Ovary (tissue), 9 donors: Measurements from ENCODE around the gene WFDC12. TPM values are rescaled to one million over a fixed set of nuclear protein-coding genes. Genes with fewer than 3 reads are reported as not detected.

ENCODE experiments used
- DNase-seq, 5 donors: peaks; one replicate each; pipeline ENCODE4 v3.0.0-alpha.2; 2019 to 2020
- H3K27ac ChIP-seq, 2 donors: fragments of 200-600 bp; one replicate each; pipeline versions ENCODE4 v1.5.1 to v1.8.0; 2019 to 2022
- H3K27me3 ChIP-seq: fragments of 200-600 bp; one replicate; pipeline ENCODE4 v1.8.0; 2022
- H3K36me3 ChIP-seq: fragments of 200-600 bp; sonication (generic); one replicate; pipeline ENCODE4 v1.5.1; 2019
- H3K4me1 ChIP-seq: one replicate; pipeline ENCODE4 v1.8.1; 2013; ENCODE audit warnings: mild to moderate bottlenecking, moderate library complexity; ENCODE audit not compliant: insufficient read depth
- H3K4me3 ChIP-seq: fragments of 200-600 bp; sonication (generic); one replicate; pipeline ENCODE4 v1.5.1; 2017
- H3K9me3 ChIP-seq, 2 donors: fragments of 200-600 bp in 1 of 2; sonication (generic) in 1 of 2; one replicate each; pipeline versions ENCODE4 v1.5.1 to v1.8.1; 2013 to 2019; ENCODE audit warnings: mild to moderate bottlenecking in 1 of 2, moderate library complexity in 1 of 2
- CTCF ChIP-seq, 3 donors: fragments of 450-650 bp in 2 of 3; fragments of 200-600 bp in 1 of 3; IDR thresholded peaks; one replicate each; pipeline versions ENCODE4 v1.5.1 to v1.8.0; 2016 to 2022; ENCODE audit warnings: antibody characterized with exemption in 3 of 3, mild to moderate bottlenecking in 1 of 3
- EP300 ChIP-seq: sonication (generic); formaldehyde crosslinking; IDR thresholded peaks from one replicate; pipeline ENCODE4 v1.6.1; 2017; ENCODE audit warnings: antibody characterized with exemption
- POLR2A ChIP-seq: fragments of 450-650 bp; IDR thresholded peaks from one replicate; pipeline ENCODE4 v1.6.1; 2017; ENCODE audit warnings: antibody characterized with exemption, mild to moderate bottlenecking, moderate library complexity
- WGBS, 3 donors: extraction: QIAGEN DNeasy Blood & Tissue Kit in 1 of 3; methylation state at CpG; one replicate each; pipeline versions ENCODE4 v1.1.5 to v1.1.7; 2013 to 2017; 5-methylcytosine and 5-hydroxymethylcytosine counted together
- intact Hi-C, 4 donors: fragments of 100-400 bp; cut with DNase I; formaldehyde crosslinking; loops; one replicate each; pipeline versions ENCODE4 v1.11.0 to v1.15.1; 2022 to 2023
- polyA plus RNA-seq, 2 donors: library from polyadenylated mRNA; stranded (reverse); fragments of 200-250 nt in 1 of 2; fragments of 350-450 nt in 1 of 2; fragmentation: Illumina TruSeq in 1 of 2; extraction: RNeasy Lipid Tissue Mini Kit (QIAGEN cat#74804) in 1 of 2; gene quantifications; one replicate each; pipeline ENCODE4 v1.2.3, GENCODE V29; 2013 to 2014
- total RNA-seq, 7 donors: library from RNA; depleted of rRNA in 2 of 7; stranded (reverse); fragments of >200 nt in 2 of 7; fragmentation: NEBNext Ultra II Directional in 3 of 7; extraction: Animal tissue kit (Norgen Biotek cat#: 25700) in 3 of 7; gene quantifications; one replicate each; pipeline versions ENCODE4 v1.1.0 to v1.2.4, GENCODE V29; 2016 to 2023
- donor health status: DM: no; HTN: no; CAD: no; lungs with moderate emphysema.
- donor health status: DM: no; HTN: no; CAD: no.
- donor health status: Bipolar disorder and iron deficiency.
- donor health status: DM: yes; HTN: yes; CAD: no.
- donor health status: DM: no; HTN: no; CAD: no.
- donor health status: DM: yes; HTN: yes; CAD: no.

Gene WFDC12
- total and polyA plus RNA-seq, 9 donors, result not detected

DNA sequence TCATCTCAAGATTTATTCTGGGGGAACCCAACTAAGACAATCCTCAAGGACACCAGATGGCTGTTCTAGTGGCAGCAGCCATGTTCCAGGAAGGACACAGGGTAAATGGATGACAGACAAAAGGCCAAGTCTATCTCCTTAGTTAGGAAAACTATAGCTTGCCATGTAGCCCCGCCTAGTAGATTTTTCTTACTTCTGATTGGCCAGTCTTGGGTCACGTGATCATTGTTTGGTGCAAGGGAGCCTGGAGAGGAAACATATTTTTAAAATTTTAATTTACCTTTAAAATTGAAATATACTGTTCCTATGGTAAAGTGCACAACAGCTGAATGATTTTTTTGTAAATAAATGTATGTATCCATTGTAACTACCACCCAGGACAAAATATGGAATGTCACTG is 18.9 kb downstream of the WFDC12 start:
- no peak overlapping the region for H3K27ac ChIP-seq
- H3K4me3 ChIP-seq, result no peak overlapping the region
- TF ChIP-seq EP300 (no peak), CTCF (IDR thresholded peaks at IDR 0.05) (no peak), POLR2A (no peak)
- no peak for DNase-seq
- H3K36me3 ChIP-seq, result no peaks in the 10 kb centered on the region
- no peaks in the 10 kb centered on the region for H3K4me1 ChIP-seq
- no peaks in the 10 kb centered on the region for H3K27me3 ChIP-seq
- WGBS, 3 donors, result 80 to 87% (median 86%) methylated on average over 2 of the region's 2 CpGs
- H3K9me3 ChIP-seq, result no peaks in the 10 kb centered on the region
- intact Hi-C loops, result no loop called here

DNA sequence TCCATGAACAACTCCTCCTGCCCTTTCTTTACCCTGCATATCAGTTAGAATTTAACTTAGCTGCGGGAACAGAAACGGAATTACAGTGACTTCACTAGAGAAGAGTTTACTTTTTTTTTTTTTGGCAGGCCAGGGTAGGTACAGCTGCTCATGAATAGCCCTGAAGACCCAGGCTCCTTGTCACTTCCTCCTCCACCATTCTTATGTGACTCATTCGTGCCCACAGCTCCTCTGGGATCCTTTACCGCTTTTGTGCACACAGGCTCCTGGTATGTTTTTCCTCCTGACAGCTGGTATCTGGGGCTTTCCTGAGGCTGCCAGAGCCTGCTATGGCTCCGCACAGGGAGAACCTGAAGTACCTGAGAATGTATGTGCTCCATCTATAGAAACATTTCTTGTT is 19.5 kb downstream of the WFDC12 start:
- H3K9me3 ChIP-seq, result no peaks in the 10 kb centered on the region
- 66 to 73% (median 68%) methylated on average over 5 of the region's 5 CpGs for WGBS, 3 donors
- no peaks in the 10 kb centered on the region for H3K4me1 ChIP-seq
- no peak for DNase-seq
- no peak overlapping the region for H3K27ac ChIP-seq
- no peak for TF ChIP-seq EP300
- TF ChIP-seq POLR2A, result no peak
- TF ChIP-seq CTCF (IDR thresholded peaks at IDR 0.05), result no peak
- no peaks in the 10 kb centered on the region for H3K27me3 ChIP-seq
- H3K36me3 ChIP-seq, result no peaks in the 10 kb centered on the region
- no peak overlapping the region for H3K4me3 ChIP-seq
- intact Hi-C loops, result no loop called here

GRCh38 chr20:45103072-45103471 is 21.2 kb downstream of the WFDC12 start:
- TF ChIP-seq CTCF (IDR thresholded peaks at IDR 0.05) (no peak), POLR2A (no peak), EP300 (no peak)

GRCh38 chr20:45101333-45101850 is 22.9 kb downstream of the WFDC12 start:
- H3K4me1 ChIP-seq, result no peaks in the 10 kb centered on the region
- no peak overlapping the region for H3K4me3 ChIP-seq
- H3K36me3 ChIP-seq, result no peaks in the 10 kb centered on the region
- no peaks in the 10 kb centered on the region for H3K27me3 ChIP-seq
- intact Hi-C loops, result no loop called here
- H3K9me3 ChIP-seq, result no peaks in the 10 kb centered on the region
- H3K27ac ChIP-seq, result no peak overlapping the region
- 67 to 76% (median 71%) methylated on average over 6 of the region's 6 CpGs for WGBS, 3 donors
- no peak for DNase-seq
- TF ChIP-seq POLR2A, result no peak
- TF ChIP-seq CTCF (IDR thresholded peaks at IDR 0.05), result no peak

More at GRCh38 chr20:45103072-45103471, 21.2 kb downstream of the WFDC12 start:
- Histone ChIP-seq H3K9me3 (no peaks in the 10 kb centered on the region), H3K36me3 (no peaks in the 10 kb centered on the region), H3K4me3 (no peak overlapping the region), H3K27ac (no peak overlapping the region), H3K4me1 (no peaks in the 10 kb centered on the region), H3K27me3 (no peaks in the 10 kb centered on the region)
- WGBS, 3 donors, result 71 to 77% (median 74%) methylated on average over 2 of the region's 2 CpGs
- no peak for DNase-seq
- intact Hi-C loops, result no loop called here
